H1 (cell line): ENCODE data around the gene ARHGAP25. TPM values are rescaled to one million over a fixed set of nuclear protein-coding genes. Genes with fewer than 3 reads are reported as not detected.

Experiments used
- CTCF ChIA-PET: fragments of 300-600 bp; sonication (Branson Sonifier 250); formaldehyde crosslinking; loops from one replicate; lab custom pipeline; 2021; ENCODE audit not compliant: partially characterized antibody; lab: Charles Lee
- POLR2A ChIA-PET: fragments of 300-600 bp; sonication (Branson Sonifier 250); formaldehyde crosslinking; loops from one replicate; lab custom pipeline; 2021; ENCODE audit warnings: inconsistent platforms; ENCODE audit not compliant: partially characterized antibody; lab: Charles Lee
- DNase-seq, 2 experiments: peaks; one replicate each; pipeline versions ENCODE4 v3.0.0 to v3.0.0-alpha.2; 2010 to 2022; ENCODE audit warnings: low spot score in 2 of 2, low read depth in 1 of 2, mixed read lengths in 1 of 2
- FAIRE-seq: peaks from 2 replicates; lab custom pipeline; 2011; peaks lifted over from hg19 to GRCh38; lab: Jason Lieb, UNC
- H2AFZ ChIP-seq: 2 replicates; pipeline ENCODE4 v1.8.1; 2012; ENCODE audit warnings: low read length, inconsistent platforms
- H2AK5ac ChIP-seq: 2 replicates; pipeline ENCODE4 v1.6.1; 2013; ENCODE audit warnings: low read depth, low read length
- H2BK120ac ChIP-seq: replicated peaks from 2 replicates; pipeline ENCODE3; 2013; ENCODE audit warnings: low read depth, low read length, inconsistent platforms
- H2BK12ac ChIP-seq: 2 replicates; pipeline ENCODE4 v1.6.1; 2013; ENCODE audit warnings: low read depth, low read length
- H2BK15ac ChIP-seq: 2 replicates; pipeline ENCODE4 v1.6.1; 2013; ENCODE audit warnings: low read length
- H2BK20ac ChIP-seq: 2 replicates; pipeline ENCODE4 v1.6.1; 2013; ENCODE audit warnings: low read length
- H2BK5ac ChIP-seq: 2 replicates; pipeline ENCODE4 v1.6.1; 2013; ENCODE audit warnings: low read depth, low read length
- H3K14ac ChIP-seq: 2 replicates; pipeline ENCODE4 v1.6.1; 2013; ENCODE audit warnings: inconsistent platforms; ENCODE audit not compliant: insufficient read length
- H3K18ac ChIP-seq: 2 replicates; pipeline ENCODE4 v1.6.1; 2013; ENCODE audit warnings: low read length; ENCODE audit errors: extremely low read depth
- H3K23ac ChIP-seq: 2 replicates; pipeline ENCODE4 v1.6.1; 2013; ENCODE audit warnings: inconsistent platforms; ENCODE audit not compliant: insufficient read length
- H3K23me2 ChIP-seq: 2 replicates; pipeline ENCODE4 v1.6.1; 2013; ENCODE audit warnings: low read depth, low read length
- H3K27ac ChIP-seq: 2 replicates; pipeline ENCODE4 v1.6.1; 2011; ENCODE audit warnings: low read depth, low read length, inconsistent platforms
- H3K27me3 ChIP-seq, 4 experiments: replicated peaks in 1 of 4; 1 replicate in 1 of 4; 2 replicates in 3 of 4; pipeline versions ENCODE4 v1.6.1 to v1.8.1; 2011 to 2013; ENCODE audit warnings: low read length in 3 of 4, mild to moderate bottlenecking in 3 of 4, inconsistent platforms in 2 of 4, mixed read lengths in 2 of 4, moderate library complexity in 1 of 4; ENCODE audit not compliant: control insufficient read depth in 3 of 4, insufficient read depth in 3 of 4; ENCODE audit errors: extremely low read depth in 1 of 4
- H3K36me3 ChIP-seq, 4 experiments: 2 replicates each; pipeline versions ENCODE4 v1.6.1 to v1.8.1; 2011 to 2013; ENCODE audit warnings: mild to moderate bottlenecking in 4 of 4, low read length in 3 of 4, moderate library complexity in 2 of 4, control low read depth in 1 of 4, inconsistent platforms in 1 of 4; ENCODE audit not compliant: insufficient read depth in 4 of 4, control insufficient read depth in 2 of 4
- H3K4ac ChIP-seq: replicated peaks from 2 replicates; pipeline ENCODE3; 2013; ENCODE audit warnings: low read length, low read depth, mixed read lengths, inconsistent platforms; ENCODE audit not compliant: insufficient read length
- H3K4me1 ChIP-seq, 4 experiments: replicated peaks in 1 of 4; 1 replicate in 1 of 4; 2 replicates in 3 of 4; pipeline versions ENCODE4 v1.6.1 to v1.8.1; 2011 to 2013; ENCODE audit warnings: low read length in 3 of 4, inconsistent platforms in 2 of 4, mixed read lengths in 1 of 4; ENCODE audit not compliant: insufficient read depth in 4 of 4, control insufficient read depth in 3 of 4
- H3K4me2 ChIP-seq, 2 experiments: 2 replicates each; pipeline versions ENCODE4 v1.6.1 to v1.8.1; 2011 to 2013; ENCODE audit warnings: low read depth in 2 of 2, low read length in 2 of 2, control low read depth in 1 of 2, inconsistent platforms in 1 of 2, mild to moderate bottlenecking in 1 of 2; ENCODE audit not compliant: insufficient read depth in 1 of 2
- H3K4me3 ChIP-seq, 4 experiments: fragments of 200-600, 300-600 bp in 1 of 4; sonication (generic), shearing (Covaris generic), sonication (Bioruptor Twin) in 1 of 4; 2 replicates each; pipeline versions ENCODE4 v1.5.1 to v1.8.1; 2011 to 2016; ENCODE audit warnings: low read length in 4 of 4, low read depth in 3 of 4, control low read depth in 2 of 4, inconsistent platforms in 2 of 4, mild to moderate bottlenecking in 2 of 4, mixed read lengths in 1 of 4, moderate library complexity in 1 of 4; ENCODE audit not compliant: insufficient read depth in 2 of 4; ENCODE audit errors: extremely low read depth in 1 of 4
- H3K56ac ChIP-seq: replicated peaks from 2 replicates; pipeline ENCODE3; 2013; ENCODE audit warnings: low read depth, mild to moderate bottlenecking, mixed read lengths, low read length, inconsistent platforms; ENCODE audit not compliant: insufficient read length
- H3K79me1 ChIP-seq: 2 replicates; pipeline ENCODE4 v1.6.1; 2013; ENCODE audit warnings: low read depth, low read length, control low read depth
- H3K79me2 ChIP-seq, 2 experiments: 2 replicates each; pipeline versions ENCODE4 v1.6.1 to v1.8.1; 2012 to 2013; ENCODE audit warnings: low read length in 2 of 2, mild to moderate bottlenecking in 2 of 2, inconsistent platforms in 1 of 2; ENCODE audit not compliant: insufficient read depth in 2 of 2, control insufficient read depth in 1 of 2
- H3K9ac ChIP-seq, 4 experiments: replicated peaks in 1 of 4; 1 replicate in 1 of 4; 2 replicates in 3 of 4; pipeline versions ENCODE4 v1.6.1 to v1.8.1; 2011 to 2013; ENCODE audit warnings: low read depth in 3 of 4, low read length in 3 of 4, control low read depth in 2 of 4, mild to moderate bottlenecking in 2 of 4, moderate library complexity in 2 of 4, inconsistent platforms in 1 of 4; ENCODE audit errors: extremely low read depth in 1 of 4
- H3K9me3 ChIP-seq, 2 experiments: 2 replicates each; pipeline versions ENCODE4 v1.6.1 to v1.8.1; 2012 to 2013; ENCODE audit warnings: mild to moderate bottlenecking in 2 of 2, moderate library complexity in 2 of 2, control low read depth in 1 of 2, inconsistent platforms in 1 of 2, low read depth in 1 of 2, low read length in 1 of 2, mixed read lengths in 1 of 2; ENCODE audit not compliant: insufficient read depth in 2 of 2
- H4K20me1 ChIP-seq, 2 experiments: replicated peaks in 1 of 2; 2 replicates each; pipeline versions ENCODE3 to v1.8.1; 2011 to 2013; ENCODE audit warnings: inconsistent platforms in 2 of 2, low read length in 2 of 2, mild to moderate bottlenecking in 1 of 2; ENCODE audit not compliant: insufficient read depth in 2 of 2, control insufficient read depth in 1 of 2
- H4K5ac ChIP-seq: 2 replicates; pipeline ENCODE4 v1.6.1; 2013; ENCODE audit warnings: low read length, low read depth, mixed read lengths, inconsistent platforms; ENCODE audit not compliant: insufficient read length
- H4K8ac ChIP-seq: 2 replicates; pipeline ENCODE4 v1.8.0; 2013; ENCODE audit warnings: mild to moderate bottlenecking, moderate library complexity, low read length, inconsistent platforms; ENCODE audit not compliant: insufficient read depth; ENCODE audit errors: extremely low read depth
- H4K91ac ChIP-seq: replicated peaks from 2 replicates; pipeline ENCODE3; 2013; ENCODE audit warnings: low read length, mixed read lengths, inconsistent platforms; ENCODE audit not compliant: insufficient read length
- BRCA1 ChIP-seq: IDR thresholded peaks from 2 replicates; pipeline ENCODE4 v1.6.1; 2012; ENCODE audit warnings: low read depth, low read length, improper control_type of control experiment
- SIRT6 ChIP-seq: IDR thresholded peaks from one replicate; pipeline ENCODE4 v1.7.1; 2012; ENCODE audit warnings: low read length, inconsistent platforms
- WGBS, 2 experiments: shearing (Covaris generic) in 1 of 2; methylation state at CpG; one replicate each; pipeline versions ENCODE4 v1.1.6 to v1.1.7; 2013 to 2015; ENCODE audit warnings: low lambda C conversion rate in 2 of 2, mixed read lengths in 2 of 2, inconsistent platforms in 1 of 2, low coverage in 1 of 2, missing lambda C conversion rate in 1 of 2; ENCODE audit not compliant: insufficient replicate concordance in 2 of 2, insufficient coverage in 1 of 2, insufficient read length in 1 of 2; ENCODE audit errors: extremely low coverage in 1 of 2, missing lambda C conversion rate in 1 of 2; 5-methylcytosine and 5-hydroxymethylcytosine counted together
- polyA plus RNA-seq, 7 experiments: library from polyadenylated mRNA; depleted of rRNA in 3 of 7; stranded (reverse) in 5 of 7; unstranded in 2 of 7; fragments of >200 nt in 5 of 7; fragments of 200-250 nt in 2 of 7; gene quantifications; 1 replicate in 5 of 7; 2 replicates in 1 of 7; 4 replicates in 1 of 7; pipeline versions ENCODE4 v1.2.1 to v1.2.3, GENCODE V29; 2011 to 2013; ENCODE audit warnings: missing spikeins in 2 of 7, mixed read lengths in 2 of 7
- total RNA-seq: library from RNA; stranded (reverse); fragmentation: NEBNext Ultra II Directional; extraction: Animal tissue kit (Norgen Biotek cat#: 25700); gene quantifications from 2 replicates; pipeline ENCODE4 v1.2.1, GENCODE V29; 2021

ARHGAP25 gene
- total and polyA plus RNA-seq, 2 of the 8 experiments (the other 6 are each of a cell fraction or from before 2014, with no cell fraction given), result 1.00 to 1.2 TPM

GRCh38 chr2:68775272-68775842 lies 40.7 kb downstream of the ARHGAP25 start:
- Histone ChIP-seq H3K27me3 (no peaks in the 10 kb centered on the region), H4K8ac (no peak overlapping the region; the same call in 1 of the 2 replicates), H3K79me1 (no peaks in the 10 kb centered on the region), H3K79me2 (no peaks in the 10 kb centered on the region), H3K23ac (no peak overlapping the region), H3K9me3 (no peaks in the 10 kb centered on the region), H3K14ac (no peak overlapping the region), H2BK15ac (no peak overlapping the region), H4K20me1 (no peaks in the 10 kb centered on the region), H3K18ac (no peak overlapping the region), H2AFZ (no peak overlapping the region), H2BK12ac (no peak overlapping the region), H3K4me3 (no peak overlapping the region), H3K9ac (no peak overlapping the region), H3K36me3 (no peaks in the 10 kb centered on the region), H2BK20ac (no peak overlapping the region), H3K4me1 (no peaks in the 10 kb centered on the region), H3K23me2 (no peaks in the 10 kb centered on the region; the same call in 1 of the 2 replicates), H2BK5ac (no peak overlapping the region), H2AK5ac (no peak overlapping the region), H2BK120ac (no peak overlapping the region), H3K4me2 (no peak overlapping the region), H4K5ac (no peak overlapping the region), H3K27ac (no peak overlapping the region), H4K91ac (no peak overlapping the region), H3K56ac (no peak overlapping the region), H3K4ac (no peak overlapping the region)
- CTCF ChIA-PET, result interaction anchor here (0.6 to 2.2 kb wide), 12 partner anchors 9 to 283 kb away, joined by 3 to 9 read pairs (median 4); no protein-coding TSS in a partner anchor
- POLR2A ChIA-PET, result no interaction called here
- no peak for DNase-seq
- 87% methylated on average over 13 of the region's 13 CpGs; no CpG with 5 or more reads in 1 of the 2 experiments for WGBS, 2 experiments
- no peak for FAIRE-seq
- TF ChIP-seq SIRT6 (no peak), BRCA1 (no peak)
